T1000 (cell line): ENCODE measurements around the gene ATG2A.

Experiments used
- DNase-seq: peaks from one replicate; lab custom pipeline; 2025; ENCODE audit warnings: mixed read lengths; lab: John Stamatoyannopoulos, UW

The ATG2A gene

GRCh38 chr11:64916775-64917662 is at the start of gene ATG2A:
ATG2A (minus strand) TSS chr11:64917209; CDS start chr11:64917135, 74 bp downstream.
- DNase-seq = peak; percentile 98

GRCh38 chr11:64963072-64963631 is 46.1 kb upstream of the ATG2A start:
- no peak for DNase-seq

- DNase-seq = no peak
Measured at GRCh38 chr11:64960719-64961118, 43.7 kb upstream of the ATG2A start.

GRCh38 chr11:64959498-64959897 is 42.5 kb upstream of the ATG2A start:
- DNase-seq = no peak

GRCh38 chr11:64954201-64954600 is 37.2 kb upstream of the ATG2A start:
- DNase-seq = no peak

DNA sequence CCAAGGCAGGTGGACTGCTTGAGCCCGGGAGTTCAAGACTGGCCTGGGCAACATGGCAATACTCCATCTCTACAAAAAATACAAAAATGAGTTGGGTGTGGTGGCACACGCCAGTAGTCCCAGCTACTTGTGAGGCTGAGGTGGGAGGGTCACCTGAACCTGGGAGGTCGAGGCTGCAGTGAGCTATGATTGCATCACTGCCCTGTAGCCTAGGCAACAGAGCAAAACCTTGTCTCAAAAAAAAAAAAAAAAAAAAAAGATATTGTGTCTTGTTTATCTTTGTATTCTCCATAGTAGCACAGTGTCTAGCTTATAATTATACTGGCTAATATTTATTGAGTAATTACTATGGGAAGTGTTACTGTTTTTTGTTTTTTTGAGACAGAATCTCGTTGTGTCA is 34.5 kb upstream of the ATG2A start:
- DNase-seq = no peak

DNA sequence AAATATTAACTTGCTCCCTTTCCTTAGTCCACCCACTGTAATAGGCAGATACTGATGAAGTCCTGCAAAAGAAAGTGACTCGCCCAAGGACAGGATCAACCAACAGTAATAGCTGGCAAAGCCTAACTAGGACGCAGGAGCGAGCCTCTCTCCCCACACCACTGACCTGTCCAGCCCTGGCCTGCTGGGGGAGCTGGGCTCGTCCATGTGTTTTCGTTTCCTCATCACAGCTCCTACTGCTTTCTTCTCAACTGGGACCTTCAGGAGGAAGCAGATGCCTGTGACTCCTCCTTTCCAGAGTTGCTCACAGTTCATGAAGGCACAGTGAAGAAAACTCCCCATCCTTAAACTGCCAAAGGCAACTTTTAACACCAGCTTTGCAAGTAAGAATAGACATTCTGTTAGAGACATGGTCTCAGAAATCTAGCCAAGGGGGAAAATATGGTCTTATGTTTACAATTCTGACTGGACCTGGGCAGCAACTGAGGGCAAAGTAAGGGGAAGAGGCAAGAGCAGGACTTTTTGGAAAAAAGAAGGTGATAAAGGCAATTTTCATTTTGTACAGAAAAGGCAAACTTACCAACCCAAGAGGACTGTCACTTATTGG is 30.3 kb upstream of the ATG2A start:
- no peak for DNase-seq

GRCh38 chr11:64936539-64936938 is 19.5 kb upstream of the ATG2A start:
- DNase-seq = no peak

GRCh38 chr11:64935359-64936081 is 18.5 kb upstream of the ATG2A start, which contains the start of gene GPHA2:
GPHA2 (minus strand) TSS chr11:64935893; CDS start chr11:64935460, 433 bp downstream.
- DNase-seq = no peak

DNA sequence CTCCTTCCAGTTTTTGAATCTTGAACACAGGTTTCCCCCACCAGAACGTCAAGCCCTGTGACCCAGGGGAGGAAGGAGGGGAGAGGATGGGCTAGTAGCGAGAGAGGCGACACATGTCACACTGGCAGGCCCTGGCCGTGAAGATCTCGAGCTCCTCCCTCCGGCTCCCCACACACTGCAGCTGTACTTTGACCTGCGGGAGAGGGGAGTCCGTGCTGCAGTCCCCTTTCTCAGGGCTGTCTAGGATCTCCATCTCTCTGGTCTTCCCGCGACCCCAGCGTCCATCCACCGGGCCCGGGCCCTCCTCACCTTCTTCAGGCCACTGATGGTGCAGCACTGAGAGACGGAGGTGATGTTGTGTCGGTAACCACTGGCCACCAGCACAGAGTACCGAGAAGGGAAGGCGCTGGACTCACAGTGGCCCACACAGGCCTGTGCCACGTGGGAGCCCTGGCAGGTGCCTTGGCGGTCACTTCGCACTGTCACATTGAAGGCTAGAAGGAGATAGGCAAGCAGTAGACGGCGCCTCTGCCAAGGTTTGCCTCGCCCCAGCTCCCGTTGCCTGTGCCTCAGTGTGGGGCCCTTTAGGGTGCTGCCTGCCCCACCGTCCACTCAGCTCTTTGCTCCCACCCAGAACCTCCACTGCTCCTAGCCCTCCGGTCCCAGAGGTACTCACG is 17.8 kb upstream of the ATG2A start:
- DNase-seq = no peak

DNA sequence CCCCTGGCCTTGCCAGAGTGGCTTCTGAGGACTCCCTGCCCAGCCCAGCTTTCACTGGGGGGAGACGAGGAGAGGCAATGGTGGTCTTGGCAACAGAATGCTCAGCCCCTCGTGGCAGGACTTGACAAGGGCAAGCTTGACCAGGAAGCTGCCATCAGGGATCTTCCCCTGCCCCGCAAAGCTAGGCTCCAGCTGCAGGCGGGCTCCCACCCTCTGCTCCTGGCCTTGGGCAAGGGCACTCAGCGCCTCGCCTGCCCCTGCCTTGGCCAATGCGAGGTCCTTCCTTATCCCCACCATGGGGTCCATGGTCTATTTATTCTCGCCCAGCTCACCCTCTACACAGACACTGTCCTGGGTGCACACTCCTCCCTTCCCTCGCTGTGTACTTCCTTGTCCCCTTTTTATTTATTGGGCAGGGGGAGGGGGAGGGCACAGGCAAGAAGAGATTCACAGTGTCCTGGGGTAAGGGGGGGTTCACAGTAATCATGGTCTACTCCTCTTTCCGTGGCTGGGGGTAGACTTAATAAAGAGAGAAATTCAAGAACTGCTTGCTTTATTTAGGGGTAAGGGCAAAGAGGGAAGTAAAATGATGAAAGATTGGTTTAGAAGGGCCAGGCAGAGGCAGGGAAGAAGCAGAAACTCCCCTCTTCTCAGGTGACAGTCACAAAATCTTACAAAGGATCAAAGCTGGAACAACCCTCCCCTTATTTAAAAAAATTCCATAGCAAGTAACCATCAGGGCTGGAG is 17.1 kb upstream of the ATG2A start:
- no peak for DNase-seq

GRCh38 chr11:64933213-64933934 is 16.4 kb upstream of the ATG2A start:
- DNase-seq = no peak

DNA sequence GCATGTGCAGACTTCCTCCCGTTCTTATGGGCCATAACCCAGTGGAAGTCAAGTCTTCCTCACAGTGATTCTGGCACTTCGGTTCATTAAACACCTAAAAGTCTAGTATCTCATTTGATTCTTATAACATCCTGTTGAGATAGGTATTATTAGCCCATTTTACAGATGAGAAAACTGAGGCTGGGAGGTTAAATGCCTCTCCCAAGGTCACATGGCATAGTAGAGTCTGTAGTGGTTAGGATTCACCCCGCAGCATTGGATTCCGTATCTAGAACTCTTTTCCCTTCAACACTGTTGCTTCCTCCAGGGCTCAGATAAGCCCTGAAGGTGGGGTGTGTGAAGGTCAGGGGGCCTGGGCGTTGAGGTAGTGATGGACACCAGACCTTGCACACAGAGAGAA is 15.3 kb upstream of the ATG2A start:
- DNase-seq = no peak

DNA sequence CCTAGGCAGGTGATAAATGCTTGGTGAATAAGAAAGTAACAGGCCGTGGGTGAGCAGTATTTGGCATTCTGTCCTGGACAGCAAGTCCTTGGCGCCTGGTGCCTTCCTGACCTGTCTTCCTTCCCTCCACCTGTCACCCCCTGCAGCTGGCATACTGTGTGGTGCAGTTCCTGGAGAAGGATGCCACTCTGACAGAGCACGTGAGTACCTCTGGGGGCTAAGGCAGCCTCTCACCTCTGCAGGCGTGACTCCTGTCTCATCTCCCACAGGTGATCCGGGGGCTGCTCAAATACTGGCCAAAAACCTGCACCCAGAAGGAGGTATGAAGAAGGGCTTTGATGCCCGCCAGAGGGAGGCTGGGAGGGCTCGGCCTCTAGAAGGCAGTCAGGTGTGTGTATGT is 14.3 kb upstream of the ATG2A start:
- no peak for DNase-seq

DNA sequence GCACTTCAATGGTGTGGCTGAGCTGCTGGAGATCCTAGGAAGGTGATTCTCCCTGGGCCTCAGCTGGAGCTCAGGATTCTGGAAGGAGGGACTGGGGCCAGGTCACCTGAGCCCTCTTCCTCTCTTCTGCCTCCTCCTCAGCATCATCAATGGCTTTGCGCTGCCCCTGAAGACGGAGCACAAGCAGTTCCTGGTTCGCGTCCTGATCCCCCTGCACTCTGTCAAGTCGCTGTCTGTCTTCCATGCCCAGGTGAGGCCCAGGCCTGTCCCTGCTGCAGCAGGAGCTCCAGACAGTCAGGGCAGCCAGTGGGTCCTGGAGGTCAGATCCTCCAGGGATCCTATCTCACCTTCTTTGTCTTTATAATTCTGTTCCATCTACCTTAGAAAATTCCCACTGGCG is 13.3 kb upstream of the ATG2A start:
- no peak for DNase-seq

DNA sequence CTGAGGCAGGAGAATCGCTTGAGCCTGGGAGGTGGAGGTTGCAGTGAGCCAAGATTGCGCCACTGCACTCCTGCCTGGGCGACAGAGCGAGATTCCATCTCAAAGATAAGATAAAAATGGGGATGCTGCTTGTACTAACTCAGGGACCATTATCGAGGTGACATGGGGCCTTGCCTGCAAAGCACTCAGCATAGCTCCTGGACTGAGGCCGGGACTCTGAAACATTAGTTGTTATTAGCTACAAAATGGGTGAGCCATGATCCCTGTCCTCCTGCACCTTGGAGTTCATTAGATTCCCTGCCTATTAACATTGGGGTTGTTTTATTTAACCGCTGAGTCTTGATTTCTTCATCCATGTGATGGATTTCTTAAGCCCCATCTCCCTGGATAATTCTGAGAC is 12.6 kb upstream of the ATG2A start:
- no peak for DNase-seq

- no peak for DNase-seq
Measured at GRCh38 chr11:64928957-64929356, 11.9 kb upstream of the ATG2A start.

DNA sequence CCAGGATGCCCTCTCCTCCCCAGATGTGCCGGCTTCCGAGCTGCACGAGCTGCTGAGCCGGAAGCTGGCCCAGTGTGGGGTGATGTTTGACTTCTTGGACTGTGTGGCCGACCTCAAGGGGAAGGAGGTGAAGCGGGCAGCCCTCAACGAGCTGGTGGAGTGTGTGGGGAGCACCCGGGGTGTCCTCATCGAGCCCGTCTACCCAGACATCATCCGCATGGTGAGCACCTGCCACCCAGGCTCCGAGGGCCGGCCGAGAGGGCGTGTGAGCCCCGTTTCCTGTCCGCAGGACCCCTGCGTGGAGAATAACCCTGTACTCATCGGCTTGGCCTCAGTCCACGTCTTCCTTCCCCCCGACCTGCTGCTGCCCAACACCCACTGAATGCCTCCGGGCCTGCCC is 9.7 kb upstream of the ATG2A start:
- no peak for DNase-seq

DNA sequence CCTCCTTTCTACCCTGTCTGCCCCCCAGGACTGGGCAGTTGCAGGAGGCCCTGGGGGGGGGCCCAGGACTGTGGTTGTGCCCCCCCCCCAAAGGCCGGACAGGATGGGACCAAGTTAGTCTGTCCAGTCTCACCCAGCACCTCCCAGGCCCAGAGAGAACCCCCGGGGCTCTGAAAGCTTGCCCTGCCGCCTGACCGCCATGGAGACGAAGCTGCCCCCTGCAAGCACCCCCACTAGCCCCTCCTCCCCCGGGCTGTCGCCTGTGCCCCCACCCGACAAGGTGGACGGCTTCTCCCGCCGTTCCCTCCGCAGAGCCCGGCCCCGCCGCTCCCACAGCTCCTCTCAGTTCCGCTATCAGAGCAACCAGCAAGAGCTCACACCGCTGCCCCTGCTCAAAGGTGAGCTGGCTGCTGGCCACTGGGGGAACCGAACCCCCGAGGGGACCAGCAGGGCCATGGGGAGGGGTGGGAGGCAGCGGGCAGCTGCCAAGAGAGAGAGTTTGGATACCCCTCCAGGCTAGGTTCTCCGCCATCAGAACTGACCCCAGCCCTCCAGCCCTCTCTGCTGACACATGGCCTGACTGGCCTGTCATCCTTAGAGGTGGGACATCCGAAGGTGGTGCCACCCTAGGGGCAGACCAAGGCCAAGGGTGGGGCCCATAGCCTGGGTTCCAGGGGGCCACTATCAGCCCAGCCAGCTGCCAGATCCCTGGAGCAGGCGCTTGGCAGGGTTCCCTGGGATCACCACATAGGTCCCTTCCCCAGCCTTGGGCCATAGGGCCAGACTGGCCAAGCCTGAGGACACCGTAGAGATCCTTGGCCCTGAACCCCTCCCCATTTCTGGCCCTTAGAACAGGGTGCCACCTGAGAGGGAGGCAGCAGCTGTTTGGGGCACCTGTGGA is 8.8 kb upstream of the ATG2A start:
- no peak for DNase-seq
